ENCODE measurements around the gene MYCL. TPM values are rescaled to one million over a fixed set of nuclear protein-coding genes. Genes with fewer than 3 reads are reported as not detected.

The MYCL gene
- total and polyA plus RNA-seq, 2 of the 13 experiments (the other 11 are each of a cell fraction or from before 2014, with no cell fraction given) = 0.31 to 1.7 TPM

DNA sequence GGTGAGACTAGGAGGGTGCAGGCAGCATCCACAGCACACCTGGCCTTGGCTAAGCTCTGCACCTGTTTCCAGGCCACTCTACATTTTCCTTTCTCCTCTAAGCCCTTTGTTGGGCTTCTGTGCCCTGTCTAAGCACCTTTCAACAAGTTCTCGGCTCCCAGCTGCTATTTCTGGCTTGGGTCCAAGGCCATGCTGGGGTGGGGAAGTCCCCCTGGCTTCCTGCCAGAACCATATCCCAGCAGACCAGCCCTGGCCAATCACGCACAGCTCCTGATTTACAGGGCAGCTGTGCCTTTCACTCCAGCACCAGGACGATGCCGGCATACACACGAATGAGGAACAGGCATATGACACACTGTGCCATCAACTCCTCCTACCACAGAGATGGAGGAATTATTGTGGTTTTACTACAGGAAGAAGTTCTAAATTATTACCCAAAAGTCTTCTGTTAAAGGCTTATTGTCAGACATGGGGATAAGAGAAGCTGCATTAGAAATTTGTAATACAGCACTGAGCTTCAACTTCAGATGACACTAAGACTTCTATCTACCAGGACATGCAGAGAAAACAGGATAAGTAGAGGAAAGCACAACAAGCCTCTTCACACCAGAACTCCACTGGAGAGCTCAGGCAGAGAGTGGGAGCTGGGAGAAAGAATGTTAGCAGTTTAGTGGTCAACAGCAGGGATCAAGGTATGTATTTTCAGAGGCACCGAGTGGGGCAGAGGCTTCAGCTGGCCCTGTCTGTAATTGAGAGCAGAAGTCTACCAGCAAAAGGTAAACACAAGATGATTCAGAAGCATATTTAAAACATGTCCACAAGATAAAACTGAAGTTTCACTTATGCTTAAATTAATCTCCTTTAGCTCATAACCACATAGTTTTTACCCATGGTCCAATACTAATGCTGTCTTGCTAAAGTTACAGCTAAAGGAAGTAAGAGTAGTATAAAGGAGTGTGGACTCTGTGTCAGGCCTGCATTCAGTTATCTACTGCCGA lies 55.8 kb downstream of the MYCL start (continued):
- TF ChIP-seq, protein P1, sequence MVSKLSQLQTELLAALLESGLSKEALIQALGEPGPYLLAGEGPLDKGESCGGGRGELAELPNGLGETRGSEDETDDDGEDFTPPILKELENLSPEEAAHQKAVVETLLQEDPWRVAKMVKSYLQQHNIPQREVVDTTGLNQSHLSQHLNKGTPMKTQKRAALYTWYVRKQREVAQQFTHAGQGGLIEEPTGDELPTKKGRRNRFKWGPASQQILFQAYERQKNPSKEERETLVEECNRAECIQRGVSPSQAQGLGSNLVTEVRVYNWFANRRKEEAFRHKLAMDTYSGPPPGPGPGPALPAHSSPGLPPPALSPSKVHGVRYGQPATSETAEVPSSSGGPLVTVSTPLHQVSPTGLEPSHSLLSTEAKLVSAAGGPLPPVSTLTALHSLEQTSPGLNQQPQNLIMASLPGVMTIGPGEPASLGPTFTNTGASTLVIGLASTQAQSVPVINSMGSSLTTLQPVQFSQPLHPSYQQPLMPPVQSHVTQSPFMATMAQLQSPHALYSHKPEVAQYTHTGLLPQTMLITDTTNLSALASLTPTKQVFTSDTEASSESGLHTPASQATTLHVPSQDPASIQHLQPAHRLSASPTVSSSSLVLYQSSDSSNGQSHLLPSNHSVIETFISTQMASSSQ (IDR thresholded peaks at IDR 0.05; ENCODE audit: low read depth) = no peak
- TF ChIP-seq, protein P1 (CRISPR knock-in tag; IDR thresholded peaks at IDR 0.05; ENCODE audit: borderline replicate concordance) = no peak
- TF ChIP-seq, protein P2, sequence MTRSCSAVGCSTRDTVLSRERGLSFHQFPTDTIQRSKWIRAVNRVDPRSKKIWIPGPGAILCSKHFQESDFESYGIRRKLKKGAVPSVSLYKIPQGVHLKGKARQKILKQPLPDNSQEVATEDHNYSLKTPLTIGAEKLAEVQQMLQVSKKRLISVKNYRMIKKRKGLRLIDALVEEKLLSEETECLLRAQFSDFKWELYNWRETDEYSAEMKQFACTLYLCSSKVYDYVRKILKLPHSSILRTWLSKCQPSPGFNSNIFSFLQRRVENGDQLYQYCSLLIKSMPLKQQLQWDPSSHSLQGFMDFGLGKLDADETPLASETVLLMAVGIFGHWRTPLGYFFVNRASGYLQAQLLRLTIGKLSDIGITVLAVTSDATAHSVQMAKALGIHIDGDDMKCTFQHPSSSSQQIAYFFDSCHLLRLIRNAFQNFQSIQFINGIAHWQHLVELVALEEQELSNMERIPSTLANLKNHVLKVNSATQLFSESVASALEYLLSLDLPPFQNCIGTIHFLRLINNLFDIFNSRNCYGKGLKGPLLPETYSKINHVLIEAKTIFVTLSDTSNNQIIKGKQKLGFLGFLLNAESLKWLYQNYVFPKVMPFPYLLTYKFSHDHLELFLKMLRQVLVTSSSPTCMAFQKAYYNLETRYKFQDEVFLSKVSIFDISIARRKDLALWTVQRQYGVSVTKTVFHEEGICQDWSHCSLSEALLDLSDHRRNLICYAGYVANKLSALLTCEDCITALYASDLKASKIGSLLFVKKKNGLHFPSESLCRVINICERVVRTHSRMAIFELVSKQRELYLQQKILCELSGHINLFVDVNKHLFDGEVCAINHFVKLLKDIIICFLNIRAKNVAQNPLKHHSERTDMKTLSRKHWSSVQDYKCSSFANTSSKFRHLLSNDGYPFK (CRISPR knock-in tag; IDR thresholded peaks at IDR 0.05; ENCODE audit: borderline replicate concordance) = 0 out of 2 replicates have a peak, but pooled peaks have one; percentile 42
- TF ChIP-seq RFXANK (CRISPR knock-in tag; IDR thresholded peaks at IDR 0.05) = no peak
- no peak; the same call in 1 of the 2 replicates for TF ChIP-seq MEIS2 (CRISPR knock-in tag; IDR thresholded peaks at IDR 0.05)
- TF ChIP-seq, protein P3, sequence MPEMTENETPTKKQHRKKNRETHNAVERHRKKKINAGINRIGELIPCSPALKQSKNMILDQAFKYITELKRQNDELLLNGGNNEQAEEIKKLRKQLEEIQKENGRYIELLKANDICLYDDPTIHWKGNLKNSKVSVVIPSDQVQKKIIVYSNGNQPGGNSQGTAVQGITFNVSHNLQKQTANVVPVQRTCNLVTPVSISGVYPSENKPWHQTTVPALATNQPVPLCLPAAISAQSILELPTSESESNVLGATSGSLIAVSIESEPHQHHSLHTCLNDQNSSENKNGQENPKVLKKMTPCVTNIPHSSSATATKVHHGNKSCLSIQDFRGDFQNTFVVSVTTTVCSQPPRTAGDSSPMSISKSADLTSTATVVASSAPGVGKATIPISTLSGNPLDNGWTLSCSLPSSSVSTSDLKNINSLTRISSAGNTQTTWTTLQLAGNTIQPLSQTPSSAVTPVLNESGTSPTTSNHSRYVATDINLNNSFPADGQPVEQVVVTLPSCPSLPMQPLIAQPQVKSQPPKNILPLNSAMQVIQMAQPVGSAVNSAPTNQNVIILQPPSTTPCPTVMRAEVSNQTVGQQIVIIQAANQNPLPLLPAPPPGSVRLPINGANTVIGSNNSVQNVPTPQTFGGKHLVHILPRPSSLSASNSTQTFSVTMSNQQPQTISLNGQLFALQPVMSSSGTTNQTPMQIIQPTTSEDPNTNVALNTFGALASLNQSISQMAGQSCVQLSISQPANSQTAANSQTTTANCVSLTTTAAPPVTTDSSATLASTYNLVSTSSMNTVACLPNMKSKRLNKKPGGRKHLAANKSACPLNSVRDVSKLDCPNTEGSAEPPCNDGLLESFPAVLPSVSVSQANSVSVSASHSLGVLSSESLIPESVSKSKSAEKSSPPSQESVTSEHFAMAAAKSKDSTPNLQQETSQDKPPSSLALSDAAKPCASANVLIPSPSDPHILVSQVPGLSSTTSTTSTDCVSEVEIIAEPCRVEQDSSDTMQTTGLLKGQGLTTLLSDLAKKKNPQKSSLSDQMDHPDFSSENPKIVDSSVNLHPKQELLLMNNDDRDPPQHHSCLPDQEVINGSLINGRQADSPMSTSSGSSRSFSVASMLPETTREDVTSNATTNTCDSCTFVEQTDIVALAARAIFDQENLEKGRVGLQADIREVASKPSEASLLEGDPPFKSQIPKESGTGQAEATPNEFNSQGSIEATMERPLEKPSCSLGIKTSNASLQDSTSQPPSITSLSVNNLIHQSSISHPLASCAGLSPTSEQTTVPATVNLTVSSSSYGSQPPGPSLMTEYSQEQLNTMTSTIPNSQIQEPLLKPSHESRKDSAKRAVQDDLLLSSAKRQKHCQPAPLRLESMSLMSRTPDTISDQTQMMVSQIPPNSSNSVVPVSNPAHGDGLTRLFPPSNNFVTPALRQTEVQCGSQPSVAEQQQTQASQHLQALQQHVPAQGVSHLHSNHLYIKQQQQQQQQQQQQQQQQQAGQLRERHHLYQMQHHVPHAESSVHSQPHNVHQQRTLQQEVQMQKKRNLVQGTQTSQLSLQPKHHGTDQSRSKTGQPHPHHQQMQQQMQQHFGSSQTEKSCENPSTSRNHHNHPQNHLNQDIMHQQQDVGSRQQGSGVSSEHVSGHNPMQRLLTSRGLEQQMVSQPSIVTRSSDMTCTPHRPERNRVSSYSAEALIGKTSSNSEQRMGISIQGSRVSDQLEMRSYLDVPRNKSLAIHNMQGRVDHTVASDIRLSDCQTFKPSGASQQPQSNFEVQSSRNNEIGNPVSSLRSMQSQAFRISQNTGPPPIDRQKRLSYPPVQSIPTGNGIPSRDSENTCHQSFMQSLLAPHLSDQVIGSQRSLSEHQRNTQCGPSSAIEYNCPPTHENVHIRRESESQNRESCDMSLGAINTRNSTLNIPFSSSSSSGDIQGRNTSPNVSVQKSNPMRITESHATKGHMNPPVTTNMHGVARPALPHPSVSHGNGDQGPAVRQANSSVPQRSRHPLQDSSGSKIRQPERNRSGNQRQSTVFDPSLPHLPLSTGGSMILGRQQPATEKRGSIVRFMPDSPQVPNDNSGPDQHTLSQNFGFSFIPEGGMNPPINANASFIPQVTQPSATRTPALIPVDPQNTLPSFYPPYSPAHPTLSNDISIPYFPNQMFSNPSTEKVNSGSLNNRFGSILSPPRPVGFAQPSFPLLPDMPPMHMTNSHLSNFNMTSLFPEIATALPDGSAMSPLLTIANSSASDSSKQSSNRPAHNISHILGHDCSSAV (CRISPR knock-in tag; IDR thresholded peaks at IDR 0.05; ENCODE audit: borderline replicate concordance) = no peak
- TF ChIP-seq PRPF4 (IDR thresholded peaks at IDR 0.05; ENCODE audit: low read depth, low read length, poor library complexity, severe bottlenecking) = no peak
- TF ChIP-seq POLR2G (IDR thresholded peaks at IDR 0.05; ENCODE audit: low read depth, low read length) = no peak
- no peak for TF ChIP-seq ZNF562 (CRISPR knock-in tag; IDR thresholded peaks at IDR 0.05; ENCODE audit: borderline replicate concordance)
